A673 (cell line): ENCODE data around the gene UBE3C. TPM values are rescaled to one million over a fixed set of nuclear protein-coding genes. Genes with fewer than 3 reads are reported as not detected.

Experiments
- BruUV-seq: library from RNA; stranded (reverse); fragments of 400-500 nt; replicated peaks from 2 replicates; lab custom pipeline; 2021; lab: Mats Ljungman, UMichigan
- CTCF ChIA-PET: fragments of 300-600 bp; sonication (Branson Sonifier 250); formaldehyde crosslinking; loops from one replicate; lab custom pipeline; 2022; ENCODE audit warnings: antibody characterized with exemption; lab: Charles Lee
- POLR2A ChIA-PET: fragments of 300-600 bp; sonication (Branson Sonifier 250); formaldehyde crosslinking; loops from one replicate; lab custom pipeline; 2022; ENCODE audit warnings: antibody characterized with exemption; ENCODE audit not compliant: low non-redundant PET; lab: Charles Lee
- DNase-seq: peaks from one replicate; pipeline ENCODE4 v3.0.0-alpha.2; 2015; ENCODE audit warnings: low spot score
- H3K27ac ChIP-seq: fragments of 200-600 bp; sonication (generic); 2 replicates; pipeline ENCODE4 v1.5.1; 2016; ENCODE audit warnings: mixed run types, low read depth, mild to moderate bottlenecking, mixed read lengths, antibody characterized with exemption, low read length; ENCODE audit not compliant: poor library complexity, severe bottlenecking
- H3K27me3 ChIP-seq: fragments of 200-600 bp; sonication (generic); replicated peaks from 2 replicates; pipeline ENCODE4 v1.6.1; 2017; ENCODE audit warnings: mixed run types, low read depth, mild to moderate bottlenecking, mixed read lengths, antibody characterized with exemption, low read length; ENCODE audit not compliant: insufficient read depth, poor library complexity
- H3K36me3 ChIP-seq: fragments of 200-600 bp; sonication (generic); 2 replicates; pipeline ENCODE4 v1.6.1; 2016; ENCODE audit warnings: mixed run types, mild to moderate bottlenecking, mixed read lengths, antibody characterized with exemption, low read length; ENCODE audit not compliant: insufficient read depth, poor library complexity, severe bottlenecking
- H3K4me1 ChIP-seq: fragments of 200-600 bp; sonication (generic); 2 replicates; pipeline ENCODE4 v1.6.1; 2017; ENCODE audit warnings: mixed run types, mild to moderate bottlenecking, mixed read lengths, antibody characterized with exemption, low read length; ENCODE audit not compliant: insufficient read depth, poor library complexity, severe bottlenecking
- H3K4me3 ChIP-seq: fragments of 200-600 bp; sonication (generic); 2 replicates; pipeline ENCODE4 v1.5.1; 2016; ENCODE audit warnings: low read depth, mixed run types, mild to moderate bottlenecking, mixed read lengths, low read length; ENCODE audit not compliant: poor library complexity, severe bottlenecking
- H3K9me3 ChIP-seq: fragments of 200-600 bp; sonication (generic); 2 replicates; pipeline ENCODE4 v1.6.1; 2016; ENCODE audit warnings: mixed run types, low read depth, mild to moderate bottlenecking, mixed read lengths, antibody characterized with exemption, low read length; ENCODE audit not compliant: poor library complexity, severe bottlenecking
- CTCF ChIP-seq: fragments of 300-800, 200-600 bp; sonication (generic); conservative IDR thresholded peaks from 2 replicates; pipeline ENCODE4 v1.5.1; 2017; ENCODE audit warnings: low read depth, mild to moderate bottlenecking, antibody characterized with exemption, low read length, moderate library complexity, mixed read lengths
- EZH2 ChIP-seq: fragments of 200-600 bp; sonication (generic); IDR thresholded peaks from 2 replicates; pipeline ENCODE4 v1.6.1; 2017; ENCODE audit warnings: borderline replicate concordance, low read depth, mild to moderate bottlenecking, mixed read lengths, antibody characterized with exemption, low read length; ENCODE audit not compliant: poor library complexity, severe bottlenecking
- intact Hi-C: fragments of 100-400 bp; cut with micrococcal nuclease; formaldehyde crosslinking; loops from one replicate; pipeline ENCODE4 v1.10.0; 2022; ENCODE audit not compliant: unreplicated experiment
- total RNA-seq: library from RNA; stranded (reverse); gene quantifications from 2 replicates; pipeline ENCODE4 v1.2.3, GENCODE V29; 2021

Gene UBE3C
- total RNA-seq, 1 experiment from 2014 or later: 77.9 TPM

GRCh38 chr7:157271315-157271990, 132.7 kb downstream of the UBE3C start:
- ChIA-PET POLR2A (interaction anchor here (0.6 kb wide), 1 partner anchor 273 kb away, joined by 3 read pairs; no protein-coding TSS in a partner anchor), CTCF (no interaction called here)
- intact Hi-C loops: loop anchor here (5.0 kb wide), 1 partner anchor 299 kb away; no protein-coding TSS in a partner anchor
- TF ChIP-seq EZH2: no peak
- Histone ChIP-seq H3K27me3 (no peaks in the 10 kb centered on the region), H3K27ac (no peak overlapping the region), H3K36me3 (peaks cover 15% of the 10 kb centered on the region), H3K4me1 (no peaks in the 10 kb centered on the region), H3K9me3 (no peaks in the 10 kb centered on the region), H3K4me3 (no peak overlapping the region)
- no peak for DNase-seq
- BruUV-seq: no TSS peak

- no peak overlapping the region for H3K4me3 ChIP-seq
- TF ChIP-seq CTCF (no peak), EZH2 (no peak)
- no TSS peak for BruUV-seq
- H3K9me3 ChIP-seq: no peaks in the 10 kb centered on the region
- ChIA-PET CTCF (no interaction called here), POLR2A (no interaction called here)
- intact Hi-C loops: loop anchor here (5.0 kb wide), 1 partner anchor 300 kb away; no protein-coding TSS in a partner anchor
- H3K27me3 ChIP-seq: no peaks in the 10 kb centered on the region
- H3K4me1 ChIP-seq: peaks cover 4% of the 10 kb centered on the region
- H3K27ac ChIP-seq: no peak overlapping the region
- H3K36me3 ChIP-seq: peaks cover 15% of the 10 kb centered on the region
- no peak for DNase-seq
Measured at GRCh38 chr7:157271991-157272324, 133.2 kb downstream of the UBE3C start.

GRCh38 chr7:157272351-157273207, 133.9 kb downstream of the UBE3C start:
- H3K9me3 ChIP-seq: no peaks in the 10 kb centered on the region
- peaks cover 9% of the 10 kb centered on the region for H3K4me1 ChIP-seq
- peaks cover 13% of the 10 kb centered on the region for H3K36me3 ChIP-seq
- no peak for DNase-seq
- TF ChIP-seq EZH2: no peak
- no peak for TF ChIP-seq CTCF
- H3K27ac ChIP-seq: no peak overlapping the region
- no TSS peak for BruUV-seq
- no peak overlapping the region for H3K4me3 ChIP-seq
- ChIA-PET CTCF (no interaction called here), POLR2A (no interaction called here)
- H3K27me3 ChIP-seq: no peaks in the 10 kb centered on the region
- intact Hi-C loops: loop anchor here (5.0 kb wide), 1 partner anchor 300 kb away; no protein-coding TSS in a partner anchor
